HEK293 (cell line): Measurements from ENCODE around the gene TIAM1.

Source experiments
- CTCF ChIA-PET: fragments of 350-600 bp; formaldehyde crosslinking; extraction: SDS; loops from one replicate; lab custom pipeline; 2021; ENCODE audit warnings: antibody characterized with exemption; lab: Yijun Ruan, JAX
- POLR2A ChIA-PET: fragments of 300-600 bp; formaldehyde crosslinking; extraction: SDS; loops from one replicate; lab custom pipeline; 2020; ENCODE audit warnings: antibody characterized with exemption, inconsistent platforms; lab: Yijun Ruan, JAX
- H3K27ac ChIP-seq: fragments of 200-500 bp; sonication (Bioruptor generic); 2 replicates; pipeline ENCODE4 v1.5.1; 2014; ENCODE audit warnings: low read depth, low read length, control low read depth, inconsistent platforms; ENCODE audit errors: extremely low read depth
- H3K36me3 ChIP-seq, 2 experiments: fragments of 200-500 bp in 1 of 2; sonication (Bioruptor generic) in 1 of 2; 1 replicate in 1 of 2; 2 replicates in 1 of 2; pipeline ENCODE4 v1.5.1; 2014 to 2017; ENCODE audit warnings: inconsistent platforms in 2 of 2, low read length in 2 of 2; ENCODE audit not compliant: control insufficient read depth in 2 of 2, insufficient read depth in 1 of 2
- H3K4me1 ChIP-seq: fragments of 200-500 bp; sonication (Bioruptor generic); 2 replicates; pipeline ENCODE4 v1.5.1; 2014; ENCODE audit warnings: mild to moderate bottlenecking, low read length, inconsistent platforms; ENCODE audit not compliant: control insufficient read depth, insufficient read depth
- H3K4me3 ChIP-seq: 2 replicates; pipeline ENCODE4 v1.5.1; 2011; ENCODE audit warnings: low read depth, mild to moderate bottlenecking, control low read depth, low read length, moderate library complexity
- H3K9me3 ChIP-seq: fragments of 200-500 bp; sonication (Bioruptor generic); 2 replicates; pipeline ENCODE4 v1.5.1; 2014; ENCODE audit warnings: low read depth, low read length, inconsistent platforms; ENCODE audit not compliant: control insufficient read depth, insufficient read depth
- MZF1 ChIP-seq: fragments of 450-650 bp; formaldehyde crosslinking; IDR thresholded peaks from 2 replicates; pipeline ENCODE4 v1.5.1; 2017; ENCODE audit warnings: missing biosample characterization, missing genetic modification characterization, borderline replicate concordance
- SETDB1 ChIP-seq: IDR thresholded peaks from one replicate; pipeline ENCODE4 v1.6.1; 2017; ENCODE audit warnings: mild to moderate bottlenecking, low read length, moderate library complexity, mixed read lengths; ENCODE audit not compliant: insufficient read length
- SP2 ChIP-seq: fragments of 450-650 bp; formaldehyde crosslinking; IDR thresholded peaks from 2 replicates; pipeline ENCODE4 v1.5.1; 2016; ENCODE audit warnings: missing biosample characterization, missing genetic modification characterization
- YY1 ChIP-seq: fragments of 450-650 bp; formaldehyde crosslinking; IDR thresholded peaks from 2 replicates; pipeline ENCODE4 v1.5.1; 2018; ENCODE audit warnings: missing biosample characterization, missing genetic modification characterization
- ZBTB21 ChIP-seq: fragments of 450-650 bp; formaldehyde crosslinking; IDR thresholded peaks from 2 replicates; pipeline ENCODE4 v1.5.1; 2017; ENCODE audit warnings: missing biosample characterization, missing genetic modification characterization
- ZNF114 ChIP-seq: fragments of 450-650 bp; formaldehyde crosslinking; IDR thresholded peaks from 2 replicates; pipeline ENCODE4 v1.5.0; 2017; ENCODE audit warnings: missing biosample characterization, missing genetic modification characterization
- ZNF239 ChIP-seq: fragments of 450-650 bp; formaldehyde crosslinking; IDR thresholded peaks from 2 replicates; pipeline ENCODE4 v1.5.1; 2016; ENCODE audit warnings: missing biosample characterization, missing genetic modification characterization
- ZNF302 ChIP-seq: fragments of 450-650 bp; formaldehyde crosslinking; IDR thresholded peaks from 2 replicates; pipeline ENCODE4 v1.5.1; 2016; ENCODE audit warnings: missing biosample characterization, missing genetic modification characterization, low read depth
- ZNF354C ChIP-seq: fragments of 450-650 bp; formaldehyde crosslinking; IDR thresholded peaks from 2 replicates; pipeline ENCODE4 v1.5.1; 2016; ENCODE audit warnings: missing biosample characterization, missing genetic modification characterization, low read depth, borderline replicate concordance
- ZNF362 ChIP-seq: fragments of 450-650 bp; formaldehyde crosslinking; IDR thresholded peaks from 2 replicates; pipeline ENCODE4 v1.5.1; 2016; ENCODE audit warnings: missing biosample characterization, missing genetic modification characterization
- ZNF423 ChIP-seq: fragments of 450-650 bp; formaldehyde crosslinking; IDR thresholded peaks from 2 replicates; pipeline ENCODE4 v1.5.1; 2016; ENCODE audit warnings: missing biosample characterization, missing genetic modification characterization
- ZNF548 ChIP-seq: fragments of 450-650 bp; formaldehyde crosslinking; IDR thresholded peaks from 2 replicates; pipeline ENCODE4 v1.5.1; 2016; ENCODE audit warnings: missing biosample characterization, missing genetic modification characterization
- ZNF555 ChIP-seq: fragments of 450-650 bp; formaldehyde crosslinking; conservative IDR thresholded peaks from 2 replicates; pipeline ENCODE4 v1.5.1; 2017; ENCODE audit warnings: missing biosample characterization, mild to moderate bottlenecking, missing genetic modification characterization, inconsistent platforms
- ZNF626 ChIP-seq: fragments of 450-650 bp; sonication (Bioruptor Pico); formaldehyde crosslinking; IDR thresholded peaks from 2 replicates; pipeline ENCODE4 v1.5.1; 2018; ENCODE audit warnings: missing biosample characterization, missing genetic modification characterization, inconsistent platforms
- ZNF670 ChIP-seq: fragments of 450-650 bp; formaldehyde crosslinking; IDR thresholded peaks from 2 replicates; pipeline ENCODE4 v1.5.1; 2016; ENCODE audit warnings: missing biosample characterization, missing genetic modification characterization, low read depth
- ZSCAN18 ChIP-seq: fragments of 450-650 bp; formaldehyde crosslinking; IDR thresholded peaks from 2 replicates; pipeline ENCODE4 v1.5.1; 2016; ENCODE audit warnings: missing biosample characterization, missing genetic modification characterization
- ZSCAN23 ChIP-seq: fragments of 450-650 bp; formaldehyde crosslinking; IDR thresholded peaks from 2 replicates; pipeline ENCODE4 v1.5.1; 2016; ENCODE audit warnings: missing biosample characterization, missing genetic modification characterization
- TF ChIP-seq, protein P1 (sequence below): fragments of 450-650 bp; formaldehyde crosslinking; IDR thresholded peaks from 2 replicates; pipeline ENCODE4 v1.5.1; 2016; ENCODE audit warnings: missing biosample characterization, missing genetic modification characterization
- TF ChIP-seq, protein P2 (sequence below): fragments of 450-650 bp; formaldehyde crosslinking; IDR thresholded peaks from 2 replicates; pipeline ENCODE4 v1.5.1; 2017; ENCODE audit warnings: missing biosample characterization, missing genetic modification characterization
- TF ChIP-seq, protein P3 (sequence below): fragments of 450-650 bp; formaldehyde crosslinking; IDR thresholded peaks from 2 replicates; pipeline ENCODE4 v1.5.1; 2016; ENCODE audit warnings: missing biosample characterization, missing genetic modification characterization

The TIAM1 gene

GRCh38 chr21:31110430-31110829, 233.6 kb downstream of the TIAM1 start (continued):
- TF ChIP-seq, protein P1, sequence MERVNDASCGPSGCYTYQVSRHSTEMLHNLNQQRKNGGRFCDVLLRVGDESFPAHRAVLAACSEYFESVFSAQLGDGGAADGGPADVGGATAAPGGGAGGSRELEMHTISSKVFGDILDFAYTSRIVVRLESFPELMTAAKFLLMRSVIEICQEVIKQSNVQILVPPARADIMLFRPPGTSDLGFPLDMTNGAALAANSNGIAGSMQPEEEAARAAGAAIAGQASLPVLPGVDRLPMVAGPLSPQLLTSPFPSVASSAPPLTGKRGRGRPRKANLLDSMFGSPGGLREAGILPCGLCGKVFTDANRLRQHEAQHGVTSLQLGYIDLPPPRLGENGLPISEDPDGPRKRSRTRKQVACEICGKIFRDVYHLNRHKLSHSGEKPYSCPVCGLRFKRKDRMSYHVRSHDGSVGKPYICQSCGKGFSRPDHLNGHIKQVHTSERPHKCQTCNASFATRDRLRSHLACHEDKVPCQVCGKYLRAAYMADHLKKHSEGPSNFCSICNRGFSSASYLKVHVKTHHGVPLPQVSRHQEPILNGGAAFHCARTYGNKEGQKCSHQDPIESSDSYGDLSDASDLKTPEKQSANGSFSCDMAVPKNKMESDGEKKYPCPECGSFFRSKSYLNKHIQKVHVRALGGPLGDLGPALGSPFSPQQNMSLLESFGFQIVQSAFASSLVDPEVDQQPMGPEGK (tag by site-specific recombination): 0 out of 2 replicates have a peak, but pooled peaks have one; percentile 22
- no peak for TF ChIP-seq ZSCAN23 (tag by site-specific recombination)
- TF ChIP-seq ZNF626 (tag by site-specific recombination): no peak
- TF ChIP-seq ZSCAN18: no peak
- TF ChIP-seq ZNF548 (tag by site-specific recombination): no peak
- 0 out of 2 replicates have a peak, but pooled peaks have one; percentile 18 for TF ChIP-seq ZBTB21 (tag by site-specific recombination)

DNA sequence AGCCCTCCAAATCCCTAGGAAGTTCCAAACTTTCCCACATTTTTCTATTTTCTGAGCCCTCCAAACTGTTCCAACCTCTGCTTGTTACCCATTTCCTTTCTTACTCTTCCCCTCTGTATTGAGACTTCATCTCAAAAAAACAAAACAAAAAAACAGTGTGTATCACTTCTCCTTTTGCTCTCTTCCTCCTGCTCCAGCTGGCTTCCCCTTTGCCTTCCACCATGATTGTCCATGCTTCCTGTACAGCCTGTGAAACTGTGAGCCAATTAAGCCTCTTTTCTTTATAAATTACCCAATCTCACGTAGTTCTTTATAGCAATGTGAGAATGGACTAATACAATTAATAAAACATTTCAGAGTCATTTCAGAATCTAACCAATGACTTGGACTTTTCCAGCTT, 236.2 kb downstream of the TIAM1 start:
- ChIA-PET POLR2A (no interaction called here), CTCF (interaction anchor here (0.6 to 1.5 kb wide), 7 partner anchors 8 to 472 kb away, joined by 3 to 7 read pairs (median 4); no protein-coding TSS in a partner anchor)
- H3K9me3 ChIP-seq: no peaks in the 10 kb centered on the region
- no peak overlapping the region for H3K27ac ChIP-seq
- no peak overlapping the region for H3K4me3 ChIP-seq
- TF ChIP-seq ZNF354C (tag by site-specific recombination): no peak
- TF ChIP-seq ZNF362 (tag by site-specific recombination): no peak
- TF ChIP-seq, protein P2, sequence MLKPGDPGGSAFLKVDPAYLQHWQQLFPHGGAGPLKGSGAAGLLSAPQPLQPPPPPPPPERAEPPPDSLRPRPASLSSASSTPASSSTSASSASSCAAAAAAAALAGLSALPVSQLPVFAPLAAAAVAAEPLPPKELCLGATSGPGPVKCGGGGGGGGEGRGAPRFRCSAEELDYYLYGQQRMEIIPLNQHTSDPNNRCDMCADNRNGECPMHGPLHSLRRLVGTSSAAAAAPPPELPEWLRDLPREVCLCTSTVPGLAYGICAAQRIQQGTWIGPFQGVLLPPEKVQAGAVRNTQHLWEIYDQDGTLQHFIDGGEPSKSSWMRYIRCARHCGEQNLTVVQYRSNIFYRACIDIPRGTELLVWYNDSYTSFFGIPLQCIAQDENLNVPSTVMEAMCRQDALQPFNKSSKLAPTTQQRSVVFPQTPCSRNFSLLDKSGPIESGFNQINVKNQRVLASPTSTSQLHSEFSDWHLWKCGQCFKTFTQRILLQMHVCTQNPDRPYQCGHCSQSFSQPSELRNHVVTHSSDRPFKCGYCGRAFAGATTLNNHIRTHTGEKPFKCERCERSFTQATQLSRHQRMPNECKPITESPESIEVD: no peak
- no peak for TF ChIP-seq ZNF423 (tag by site-specific recombination)
- TF ChIP-seq SETDB1: no peak
- TF ChIP-seq ZNF239 (tag by site-specific recombination): no peak
- no peak for TF ChIP-seq ZNF114 (tag by site-specific recombination)
- TF ChIP-seq, protein P3, sequence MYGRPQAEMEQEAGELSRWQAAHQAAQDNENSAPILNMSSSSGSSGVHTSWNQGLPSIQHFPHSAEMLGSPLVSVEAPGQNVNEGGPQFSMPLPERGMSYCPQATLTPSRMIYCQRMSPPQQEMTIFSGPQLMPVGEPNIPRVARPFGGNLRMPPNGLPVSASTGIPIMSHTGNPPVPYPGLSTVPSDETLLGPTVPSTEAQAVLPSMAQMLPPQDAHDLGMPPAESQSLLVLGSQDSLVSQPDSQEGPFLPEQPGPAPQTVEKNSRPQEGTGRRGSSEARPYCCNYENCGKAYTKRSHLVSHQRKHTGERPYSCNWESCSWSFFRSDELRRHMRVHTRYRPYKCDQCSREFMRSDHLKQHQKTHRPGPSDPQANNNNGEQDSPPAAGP: no peak
- TF ChIP-seq ZNF555 (tag by site-specific recombination): no peak
- TF ChIP-seq MZF1 (tag by site-specific recombination): no peak
- TF ChIP-seq SP2: no peak
- TF ChIP-seq ZNF302: no peak
- no peak for TF ChIP-seq YY1
- no peak for TF ChIP-seq ZNF670
- peaks cover 3% of the 10 kb centered on the region; the same call in 1 of the 2 replicates for H3K4me1 ChIP-seq
- no peaks in the 10 kb centered on the region for H3K36me3 ChIP-seq
